Lower lobe of right lung (tissue), 2 donors: ENCODE results near the gene ITGA3. TPM values are rescaled to one million over a fixed set of nuclear protein-coding genes. Genes with fewer than 3 reads are reported as not detected.
A peak's percentile ranks its signal among the peaks of the same experiment; 100 is the strongest.

Experiments
- ATAC-seq, 2 donors: fragments of 200-7000 bp; cut with Tn5 transposase; one replicate each; pipeline ENCODE4 v1.9.1; 2020 to 2022; ENCODE audit warnings: mild to moderate bottlenecking in 2 of 2, moderate library complexity in 2 of 2
- DNase-seq: peaks from one replicate; pipeline ENCODE4 v3.0.0-alpha.2; 2020
- H3K27ac ChIP-seq: fragments of 200-600 bp; one replicate; pipeline ENCODE4 v1.8.0; 2022
- H3K27me3 ChIP-seq: fragments of 200-600 bp; one replicate; pipeline ENCODE4 v1.8.0; 2022; ENCODE audit warnings: low read depth
- H3K36me3 ChIP-seq: fragments of 200-600 bp; one replicate; pipeline ENCODE4 v1.8.0; 2022; ENCODE audit warnings: mild to moderate bottlenecking
- H3K4me1 ChIP-seq: fragments of 200-600 bp; one replicate; pipeline ENCODE4 v1.8.0; 2022
- H3K4me3 ChIP-seq: fragments of 200-600 bp; one replicate; pipeline ENCODE4 v1.8.0; 2022; ENCODE audit warnings: mild to moderate bottlenecking
- H3K9me3 ChIP-seq: fragments of 200-600 bp; one replicate; pipeline ENCODE4 v1.8.0; 2022
- CTCF ChIP-seq: fragments of 200-600 bp; IDR thresholded peaks from one replicate; pipeline ENCODE4 v1.8.0; 2022; ENCODE audit warnings: antibody characterized with exemption, mild to moderate bottlenecking
- intact Hi-C: fragments of 100-400 bp; cut with DNase I; formaldehyde crosslinking; loops from one replicate; pipeline ENCODE4 v1.11.0; 2022
- total RNA-seq: library from RNA; stranded (reverse); fragmentation: NEBNext Ultra II Directional; extraction: Animal tissue kit (Norgen Biotek cat#: 25700); gene quantifications from one replicate; pipeline ENCODE4 v1.2.1, GENCODE V29; 2021
- donor health status: DM: no; HTN: yes; CAD: no; lungs with severe emphysema.

The ITGA3 gene
- total RNA-seq, 1 donor from 2014 or later = 162 TPM

GRCh38 chr17:50018909-50019308, 37.0 kb upstream of the ITGA3 start:
- Histone ChIP-seq H3K4me1 (peaks cover 4% of the 10 kb centered on the region), H3K27ac (no peak overlapping the region), H3K9me3 (no peaks in the 10 kb centered on the region), H3K4me3 (no peak overlapping the region), H3K36me3 (no peaks in the 10 kb centered on the region), H3K27me3 (no peaks in the 10 kb centered on the region)
- ATAC-seq (peak in 1 of 2 donors; percentile 24), DNase-seq (no peak)
- no peak for TF ChIP-seq CTCF
- intact Hi-C loops = no loop called here

- Histone ChIP-seq H3K27me3 (no peaks in the 10 kb centered on the region), H3K9me3 (no peaks in the 10 kb centered on the region), H3K36me3 (no peaks in the 10 kb centered on the region), H3K4me3 (no peak overlapping the region), H3K27ac (no peak overlapping the region), H3K4me1 (peaks cover 4% of the 10 kb centered on the region)
- DNase-seq (no peak), ATAC-seq (peak; percentile 9 to 43)
- intact Hi-C loops = loop anchor here (10.0 kb wide), 1 partner anchor 64 kb away; no protein-coding TSS in a partner anchor
- no peak for TF ChIP-seq CTCF
Measured at GRCh38 chr17:50020841-50021599, 34.9 kb upstream of the ITGA3 start.

GRCh38 chr17:50021681-50022370, 34.1 kb upstream of the ITGA3 start:
- no peak overlapping the region for H3K4me3 ChIP-seq
- H3K27me3 ChIP-seq = no peaks in the 10 kb centered on the region
- intact Hi-C loops = loop anchor here (10.0 kb wide), 1 partner anchor 63 kb away; no protein-coding TSS in a partner anchor
- ATAC-seq = no peak
- DNase-seq = no peak
- H3K27ac ChIP-seq = no peak overlapping the region
- H3K4me1 ChIP-seq = peaks cover 6% of the 10 kb centered on the region
- no peaks in the 10 kb centered on the region for H3K36me3 ChIP-seq
- no peak for TF ChIP-seq CTCF
- H3K9me3 ChIP-seq = no peaks in the 10 kb centered on the region

GRCh38 chr17:50022463-50023130, 33.3 kb upstream of the ITGA3 start:
- Histone ChIP-seq H3K36me3 (no peaks in the 10 kb centered on the region), H3K4me1 (peaks cover 14% of the 10 kb centered on the region), H3K9me3 (no peaks in the 10 kb centered on the region), H3K4me3 (no peak overlapping the region), H3K27me3 (no peaks in the 10 kb centered on the region), H3K27ac (no peak overlapping the region)
- TF ChIP-seq CTCF = no peak
- DNase-seq (no peak), ATAC-seq (no peak)
- intact Hi-C loops = loop anchor here (10.0 kb wide), 1 partner anchor 62 kb away; no protein-coding TSS in a partner anchor

- Histone ChIP-seq H3K4me1 (peaks cover 23% of the 10 kb centered on the region), H3K4me3 (no peak overlapping the region), H3K27me3 (no peaks in the 10 kb centered on the region), H3K36me3 (no peaks in the 10 kb centered on the region), H3K9me3 (no peaks in the 10 kb centered on the region), H3K27ac (no peak overlapping the region)
- ATAC-seq = no peak
- no peak for TF ChIP-seq CTCF
- no peak for DNase-seq
- intact Hi-C loops = loop anchor here (10.0 kb wide), 1 partner anchor 61 kb away; no protein-coding TSS in a partner anchor
Measured at GRCh38 chr17:50023520-50023919, 32.4 kb upstream of the ITGA3 start.
